GM21515 (cell line): ENCODE results near the gene HSD17B2.
"Not testable (repeated sequence)": the region's sequence is repeated elsewhere in the genome, so short reads cannot be mapped to it uniquely, and the experiment has no call there.

Experiments used
- ATAC-seq: cut with Tn5 transposase; IDR thresholded peaks from one replicate; pipeline ENCODE4 v1.9.1; 2021; ENCODE audit not compliant: unreplicated experiment

Gene HSD17B2

GRCh38 chr16:82118749-82119148 lies 83.7 kb downstream of the HSD17B2 start:
- no peak for ATAC-seq

DNA sequence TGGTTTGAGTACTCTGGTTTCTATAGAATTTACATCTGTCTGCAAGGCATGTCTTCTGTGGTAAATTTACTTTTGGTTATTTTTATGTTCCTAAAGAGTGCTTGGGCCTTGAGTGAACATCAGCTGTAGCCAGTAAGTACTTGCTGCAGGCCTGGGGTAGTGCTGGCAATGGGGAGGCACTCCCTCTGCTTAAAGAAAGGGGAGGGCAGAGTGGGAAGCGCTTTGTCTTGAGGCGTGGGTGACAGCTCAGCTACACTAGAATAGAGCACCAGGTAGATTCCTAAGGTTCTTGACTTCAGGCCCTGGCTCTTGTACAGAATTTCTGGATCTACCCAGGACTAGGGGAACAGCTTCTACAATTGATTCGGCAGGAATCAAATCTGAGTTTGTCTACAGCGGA lies 84.4 kb downstream of the HSD17B2 start:
- ATAC-seq, result no peak

DNA sequence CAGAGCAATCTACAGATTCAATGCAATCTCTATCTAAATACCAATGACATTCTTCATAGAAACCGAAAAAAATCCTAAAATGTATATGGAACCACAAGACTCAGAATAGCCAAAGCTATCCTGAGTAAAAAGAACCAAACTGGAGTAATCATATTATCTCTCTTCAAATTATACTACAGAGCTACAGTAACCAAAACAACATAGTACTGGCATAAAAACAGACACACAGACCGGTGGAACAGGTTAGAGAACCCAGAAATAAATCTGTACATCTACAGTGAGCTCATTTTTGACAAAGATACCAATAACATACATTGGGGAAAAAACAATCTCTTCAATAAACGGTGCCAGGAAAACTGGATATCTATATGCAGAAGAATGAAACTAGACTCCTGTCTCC lies 89.6 kb downstream of the HSD17B2 start:
- ATAC-seq, result no peak

DNA sequence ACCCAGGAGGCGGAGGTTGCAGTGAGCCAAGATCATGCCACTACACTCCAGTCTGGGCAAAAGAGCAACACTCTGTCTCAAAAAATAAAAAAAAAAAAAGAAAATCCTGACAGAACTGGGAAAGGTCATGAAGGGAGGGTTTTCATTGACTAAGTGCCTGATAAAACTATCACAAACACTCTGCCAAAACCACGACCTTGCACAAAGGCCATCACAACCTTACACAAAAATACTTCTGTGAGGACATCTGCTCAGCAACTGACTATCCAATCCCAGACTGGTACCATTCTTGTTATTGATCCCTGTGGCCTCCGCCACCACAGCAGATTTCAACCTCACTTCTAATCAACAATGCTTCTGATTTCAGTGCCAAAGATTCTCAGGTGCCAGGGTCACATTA lies 94.8 kb downstream of the HSD17B2 start:
- no peak for ATAC-seq

DNA sequence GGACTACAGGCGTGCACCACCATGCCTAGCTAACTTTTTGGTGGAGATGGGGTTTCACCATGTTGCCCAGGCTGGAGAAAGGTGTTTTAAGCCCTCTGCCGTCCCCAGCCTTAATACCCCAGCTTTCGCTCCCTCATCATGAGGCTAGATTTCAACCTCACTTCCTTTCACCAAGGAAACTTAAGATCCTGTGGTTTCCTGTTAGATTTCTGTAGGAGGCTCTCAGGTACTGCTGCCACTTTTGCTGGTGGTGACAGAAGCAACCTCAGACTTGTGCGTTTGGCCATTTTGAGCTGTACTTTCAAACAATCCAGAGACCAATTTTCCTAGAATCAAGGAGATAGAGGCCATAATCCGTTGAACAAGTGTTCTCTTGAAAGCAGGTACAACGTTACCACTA lies 98.7 kb downstream of the HSD17B2 start:
- ATAC-seq, result no peak

DNA sequence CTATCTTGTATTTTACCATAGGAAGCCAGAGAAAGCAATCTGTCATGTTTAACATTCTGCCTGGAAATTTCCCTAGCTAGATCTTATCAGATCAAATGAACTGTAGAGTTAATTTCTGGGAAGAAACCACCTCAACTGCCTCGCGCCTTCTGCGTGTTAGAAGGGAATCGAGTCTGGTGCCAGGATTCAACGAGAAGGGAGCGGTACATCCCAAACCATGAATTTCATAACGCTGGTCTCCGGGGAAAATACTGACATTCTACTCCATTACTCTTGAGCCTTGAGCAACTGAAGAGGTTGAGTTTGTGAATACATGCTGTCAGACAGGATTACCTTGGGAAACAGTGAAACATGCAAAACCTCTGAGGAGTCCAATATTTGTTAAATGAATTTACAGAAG lies 99.8 kb downstream of the HSD17B2 start:
- ATAC-seq, result no peak

GRCh38 chr16:82135844-82136243 lies 100.8 kb downstream of the HSD17B2 start:
- no peak for ATAC-seq

DNA sequence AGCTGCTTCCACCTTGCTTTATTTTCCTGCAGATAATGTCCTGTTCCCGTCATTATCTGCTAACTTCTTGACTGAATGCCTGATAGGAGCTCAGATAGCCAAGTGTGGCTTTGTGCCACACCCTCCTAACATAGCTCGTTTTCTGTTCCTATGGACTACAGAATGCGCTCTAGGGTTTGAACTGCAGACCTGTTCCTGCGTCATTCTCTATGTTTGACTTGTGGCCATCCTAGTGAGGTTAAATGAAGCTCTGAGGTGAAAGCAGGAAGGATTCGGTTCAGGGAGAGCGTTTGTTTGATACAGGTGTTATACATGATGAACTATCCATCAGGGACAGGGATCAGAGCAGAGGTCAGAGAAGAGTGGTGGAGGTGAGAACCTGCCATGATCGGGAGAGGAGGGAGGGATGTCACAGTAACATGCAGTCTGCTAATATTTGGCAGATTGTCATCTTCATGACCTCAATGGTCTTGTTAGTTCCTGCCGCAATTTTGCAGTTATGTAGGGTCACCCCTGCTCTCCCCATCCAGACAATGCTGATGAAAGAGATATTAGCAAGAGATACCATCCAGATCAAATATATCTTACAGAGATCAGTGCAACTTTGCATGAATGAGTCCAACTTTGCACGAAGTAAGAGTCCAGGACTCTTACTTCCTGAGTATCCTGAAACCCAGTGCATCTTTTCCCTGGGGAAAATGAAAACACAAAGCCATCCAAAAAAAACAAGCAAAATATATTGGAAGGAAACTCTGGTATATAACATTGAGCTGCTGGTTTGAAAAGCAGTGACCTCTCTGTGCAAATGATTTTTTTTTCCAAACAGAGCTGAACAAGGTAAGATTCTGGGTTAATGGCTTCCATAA lies 102.1 kb downstream of the HSD17B2 start:
- no peak for ATAC-seq

DNA sequence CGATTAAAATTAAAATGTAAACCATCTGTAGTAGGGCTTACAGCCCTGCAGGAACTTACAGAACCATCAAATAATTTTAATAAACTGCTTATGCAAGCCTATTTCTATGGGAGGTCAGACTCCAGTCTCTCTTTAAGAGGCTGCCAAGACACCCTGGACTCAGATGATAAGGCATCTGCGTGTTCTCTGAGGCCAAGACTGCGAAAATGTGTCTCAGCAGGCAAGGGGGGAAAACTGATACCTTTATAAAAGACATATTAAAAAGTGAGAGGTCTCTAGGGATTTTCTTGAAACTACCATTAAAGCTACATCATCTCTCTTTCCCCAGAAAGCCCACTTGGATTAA lies 102.7 kb downstream of the HSD17B2 start:
- ATAC-seq, result no peak

DNA sequence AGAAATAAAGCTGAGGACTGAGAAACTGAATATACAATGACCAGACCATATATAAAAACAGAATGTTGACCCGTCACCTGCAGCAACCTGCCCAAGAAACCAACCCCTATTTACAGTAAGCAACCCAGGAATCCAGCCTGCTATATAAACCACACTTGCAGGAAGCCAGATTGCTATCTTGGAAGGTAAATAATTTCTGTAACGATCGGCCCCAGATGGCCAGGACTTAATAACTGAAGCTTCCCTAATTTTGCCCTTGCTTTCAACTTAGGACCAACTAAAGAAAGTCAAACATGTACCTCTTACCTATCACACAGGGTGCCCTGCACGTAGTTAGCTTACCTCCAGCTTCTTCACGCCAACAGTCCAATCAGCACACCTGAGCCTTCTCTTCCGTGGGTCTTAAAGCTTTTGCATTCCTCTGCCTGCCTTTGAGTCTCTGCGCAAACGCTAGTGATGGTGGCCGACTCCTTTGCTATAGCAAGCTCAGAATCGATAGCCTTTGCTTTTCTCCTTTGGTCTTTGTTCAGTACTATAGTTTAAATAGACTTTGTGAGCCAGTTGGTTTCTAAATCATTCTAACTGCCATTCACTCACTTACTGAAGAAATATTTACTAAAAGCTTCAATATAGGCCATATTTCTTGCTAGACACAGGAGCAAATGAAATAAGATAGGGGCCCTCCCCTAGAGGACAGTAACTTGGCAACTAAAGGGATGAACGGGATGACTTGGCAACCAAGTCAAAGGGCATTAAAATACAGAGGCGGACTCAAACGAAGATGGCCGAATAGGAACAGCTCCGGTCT lies 103.6 kb downstream of the HSD17B2 start:
- no peak for ATAC-seq

DNA sequence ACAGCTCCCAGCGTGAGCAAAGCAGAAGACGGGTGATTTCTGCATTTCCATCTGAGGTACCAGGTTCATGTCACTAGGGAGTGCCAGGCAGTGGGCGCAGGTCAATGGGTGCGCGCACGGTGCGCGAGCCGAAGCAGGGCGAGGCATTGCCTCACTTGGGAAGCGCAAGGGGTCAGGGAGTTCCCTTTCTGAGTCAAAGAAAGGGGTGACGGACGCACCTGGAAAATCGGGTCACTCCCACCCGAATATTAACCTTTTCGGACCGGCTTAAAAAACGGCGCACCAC lies 104.2 kb downstream of the HSD17B2 start:
- ATAC-seq, result not testable (repeated sequence)

DNA sequence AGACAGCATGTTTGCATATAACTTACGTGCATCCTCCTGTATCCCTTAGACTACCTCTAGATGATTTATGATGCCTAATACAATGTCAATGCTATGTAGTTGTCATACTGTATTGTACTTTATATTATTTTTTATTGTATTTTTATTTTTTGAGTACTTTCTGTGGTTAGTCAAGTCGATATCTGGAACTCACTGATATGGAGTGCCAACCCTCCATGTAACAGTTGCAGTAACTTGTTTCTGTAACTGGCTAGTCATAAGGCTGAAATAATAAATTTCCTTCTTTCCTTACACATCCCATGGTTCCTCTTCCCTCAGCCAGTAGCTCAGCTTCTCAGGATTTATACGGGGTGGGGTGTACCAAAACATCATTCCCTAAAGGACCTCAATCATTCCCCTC lies 111.5 kb downstream of the HSD17B2 start:
- ATAC-seq, result no peak

DNA sequence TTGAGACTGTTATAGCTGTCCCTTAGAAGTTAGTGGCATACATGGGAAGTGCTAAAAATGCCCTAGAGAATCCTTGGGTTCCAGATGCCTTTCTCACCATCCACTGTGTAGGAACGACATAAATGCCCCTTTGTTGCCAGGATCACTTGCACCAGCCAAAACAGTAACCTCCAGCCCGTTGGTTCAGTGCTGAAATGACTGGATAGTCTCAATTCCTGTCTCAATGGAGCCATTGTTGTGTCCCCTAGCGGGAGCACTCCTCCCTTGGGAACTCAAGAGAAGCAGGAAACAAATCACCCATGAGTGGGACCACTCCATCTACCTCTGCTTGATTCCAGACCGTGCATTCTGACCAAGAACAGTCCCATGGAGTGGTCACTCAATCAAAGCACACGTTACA lies 111.9 kb downstream of the HSD17B2 start:
- no peak for ATAC-seq

DNA sequence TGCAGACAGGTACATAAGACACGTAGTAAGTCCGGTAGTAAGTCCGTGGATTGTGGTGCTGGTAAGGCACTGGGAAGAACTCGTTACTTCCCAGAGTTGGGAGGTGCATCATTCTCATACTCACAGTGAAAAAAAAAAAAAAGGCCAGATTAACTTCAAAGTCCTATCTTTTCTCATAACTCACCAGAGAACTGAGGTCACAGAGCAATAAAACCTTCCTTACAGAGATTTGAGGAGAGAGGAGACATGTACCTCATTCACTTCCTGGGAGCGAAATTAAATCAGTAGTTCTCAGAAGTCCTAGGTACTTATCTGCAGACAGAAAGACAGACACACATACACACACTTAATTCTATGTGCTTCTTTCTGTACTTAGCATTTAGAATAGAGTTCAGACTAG lies 112.5 kb downstream of the HSD17B2 start:
- ATAC-seq, result no peak
